Neural progenitor cell (in vitro differentiated cells): ENCODE data around the gene PRSS16. TPM values are rescaled to one million over a fixed set of nuclear protein-coding genes. Genes with fewer than 3 reads are reported as not detected.

Experiments used
- DNase-seq: peaks from one replicate; pipeline ENCODE4 v3.0.0-alpha.2; 2016; ENCODE audit warnings: low spot score
- H2AFZ ChIP-seq: fragments of 200-600 bp; sonication (generic); replicated peaks from 2 replicates; pipeline ENCODE4 v1.6.1; 2016; ENCODE audit warnings: antibody characterized with exemption
- H3F3A ChIP-seq: fragments of 200-600 bp; sonication (generic); 2 replicates; pipeline ENCODE4 v1.6.1; 2016; ENCODE audit warnings: antibody characterized with exemption, low read depth
- H3K27ac ChIP-seq: fragments of 200-600 bp; sonication (generic); 2 replicates; pipeline ENCODE4 v1.5.1; 2016; ENCODE audit warnings: mild to moderate bottlenecking
- H3K27me3 ChIP-seq: fragments of 200-600 bp; sonication (generic); 2 replicates; pipeline ENCODE4 v1.6.1; 2016; ENCODE audit warnings: mild to moderate bottlenecking, moderate library complexity
- H3K36me3 ChIP-seq: fragments of 200-600 bp; sonication (generic); 2 replicates; pipeline ENCODE4 v1.5.1; 2016
- H3K4me1 ChIP-seq: fragments of 200-600 bp; sonication (generic); 2 replicates; pipeline ENCODE4 v1.6.1; 2016; ENCODE audit warnings: mixed run types
- H3K4me2 ChIP-seq: fragments of 200-600 bp; sonication (generic); 2 replicates; pipeline ENCODE4 v1.6.1; 2016
- H3K4me3 ChIP-seq: fragments of 200-600 bp; sonication (generic); 2 replicates; pipeline ENCODE4 v1.5.1; 2016
- H3K79me2 ChIP-seq: fragments of 200-600 bp; sonication (generic); 2 replicates; pipeline ENCODE4 v1.6.1; 2016; ENCODE audit warnings: low read depth
- H3K9ac ChIP-seq: fragments of 200-600 bp; sonication (generic); 2 replicates; pipeline ENCODE4 v1.6.1; 2016
- H3K9me3 ChIP-seq: fragments of 200-600 bp; sonication (generic); 2 replicates; pipeline ENCODE4 v1.5.1; 2016; ENCODE audit warnings: low read depth
- H4K20me1 ChIP-seq: fragments of 200-600 bp; sonication (generic); 2 replicates; pipeline ENCODE4 v1.6.1; 2016; ENCODE audit warnings: low read depth
- H3K27ac Mint-ChIP-seq: 3 replicates; pipeline ENCODE4 v1.8.0; 2021; ENCODE audit warnings: mixed read lengths
- H3K27me3 Mint-ChIP-seq: 2 replicates; pipeline ENCODE4 v1.8.0; 2022; ENCODE audit warnings: low read depth, mild to moderate bottlenecking, inconsistent platforms, moderate library complexity, mixed read lengths; ENCODE audit not compliant: insufficient read depth
- H3K36me3 Mint-ChIP-seq: 3 replicates; pipeline ENCODE4 v1.8.0; 2021; ENCODE audit warnings: mixed read lengths
- H3K4me1 Mint-ChIP-seq: 3 replicates; pipeline ENCODE4 v1.8.0; 2021; ENCODE audit warnings: mixed read lengths
- H3K4me3 Mint-ChIP-seq: 3 replicates; pipeline ENCODE4 v1.8.0; 2021; ENCODE audit warnings: mild to moderate bottlenecking, moderate library complexity, mixed read lengths
- H3K9me3 Mint-ChIP-seq: 3 replicates; pipeline ENCODE4 v1.8.0; 2020; ENCODE audit warnings: mixed read lengths
- CTCF ChIP-seq: fragments of 200-600 bp; sonication (generic); IDR thresholded peaks from 2 replicates; pipeline ENCODE4 v1.5.1; 2017; ENCODE audit warnings: antibody characterized with exemption, mild to moderate bottlenecking
- EZH2 ChIP-seq: fragments of 200-600 bp; sonication (generic); IDR thresholded peaks from 2 replicates; pipeline ENCODE4 v1.6.1; 2017; ENCODE audit warnings: antibody characterized with exemption, mild to moderate bottlenecking, moderate library complexity
- EZH2phosphoT487 ChIP-seq: fragments of 200-600 bp; sonication (generic); IDR thresholded peaks from 2 replicates; pipeline ENCODE4 v1.6.1; 2017; ENCODE audit warnings: antibody characterized with exemption
- total RNA-seq: library from RNA; depleted of rRNA; stranded (reverse); fragments of >200 nt; gene quantifications from 2 replicates; pipeline ENCODE4 v1.2.3, GENCODE V29; 2015; ENCODE audit warnings: low replicate concordance

The PRSS16 gene
- total RNA-seq, 1 donor from 2014 or later: 4.3 TPM

- peaks cover 59% of the 10 kb centered on the region for H3K27me3 Mint-ChIP-seq
- Histone ChIP-seq H3K4me3 (peak overlapping the region; percentile 52), H3K36me3 (no peaks in the 10 kb centered on the region), H3K9ac (no peak overlapping the region), H3F3A (peaks cover 10% of the 10 kb centered on the region), H3K4me1 (peaks cover 22% of the 10 kb centered on the region), H3K79me2 (no peaks in the 10 kb centered on the region), H3K27ac (no peak overlapping the region), H3K9me3 (no peaks in the 10 kb centered on the region), H3K27me3 (peaks cover 98% of the 10 kb centered on the region), H4K20me1 (peaks cover 36% of the 10 kb centered on the region), H3K4me2 (peak overlapping the region; percentile 84), H2AFZ (peak overlapping the region; percentile 23)
- TF ChIP-seq CTCF: no peak
- TF ChIP-seq EZH2: peak; percentile 97
- TF ChIP-seq EZH2phosphoT487: peak; percentile 88
- H3K36me3 Mint-ChIP-seq: peaks cover 1% of the 10 kb centered on the region
- H3K4me3 Mint-ChIP-seq: peak overlapping the region; percentile 87
- peaks cover 39% of the 10 kb centered on the region for H3K4me1 Mint-ChIP-seq
- peak overlapping the region; percentile 12 for H3K27ac Mint-ChIP-seq
- H3K9me3 Mint-ChIP-seq: peaks cover 20% of the 10 kb centered on the region
- peak; percentile 56 for DNase-seq
These were observed 40.9 kb downstream of the PRSS16 start for GRCh38 chr6:27288136-27289044.

GRCh38 chr6:27290065-27290849 is 42.8 kb downstream of the PRSS16 start:
- Histone ChIP-seq H3K79me2 (no peaks in the 10 kb centered on the region), H3K9me3 (no peaks in the 10 kb centered on the region), H3K27me3 (peaks cover 100% of the 10 kb centered on the region), H3F3A (peaks cover 17% of the 10 kb centered on the region), H3K4me1 (peaks cover 16% of the 10 kb centered on the region), H3K4me2 (peak overlapping the region; percentile 69), H3K27ac (no peak overlapping the region), H4K20me1 (peaks cover 47% of the 10 kb centered on the region), H3K9ac (no peak overlapping the region), H3K36me3 (no peaks in the 10 kb centered on the region), H2AFZ (no peak overlapping the region), H3K4me3 (peak overlapping the region; percentile 37)
- H3K4me1 Mint-ChIP-seq: peaks cover 52% of the 10 kb centered on the region
- H3K9me3 Mint-ChIP-seq: peaks cover 15% of the 10 kb centered on the region
- H3K27me3 Mint-ChIP-seq: peaks cover 72% of the 10 kb centered on the region
- no peak for TF ChIP-seq EZH2
- peak; percentile 15 for TF ChIP-seq EZH2phosphoT487
- peaks cover 4% of the 10 kb centered on the region for H3K36me3 Mint-ChIP-seq
- H3K4me3 Mint-ChIP-seq: peak overlapping the region; percentile 83
- peak; percentile 36 for DNase-seq
- H3K27ac Mint-ChIP-seq: no peak overlapping the region

- DNase-seq: peak; percentile 32
- no peak overlapping the region for H3K27ac ChIP-seq
- no peaks in the 10 kb centered on the region for H3K79me2 ChIP-seq
- H4K20me1 ChIP-seq: peaks cover 52% of the 10 kb centered on the region
- Mint-ChIP-seq H3K4me1 (peaks cover 58% of the 10 kb centered on the region), H3K36me3 (peaks cover 4% of the 10 kb centered on the region), H3K4me3 (peak overlapping the region; percentile 83), H3K27ac (no peak overlapping the region), H3K9me3 (peaks cover 14% of the 10 kb centered on the region), H3K27me3 (peaks cover 75% of the 10 kb centered on the region)
- peaks cover 16% of the 10 kb centered on the region for H3K4me1 ChIP-seq
- H3K4me2 ChIP-seq: peak overlapping the region; percentile 69
- H3K36me3 ChIP-seq: no peaks in the 10 kb centered on the region
- TF ChIP-seq CTCF: no peak
- TF ChIP-seq EZH2: peak; percentile 43
- no peak overlapping the region for H3K9ac ChIP-seq
- H3K9me3 ChIP-seq: no peaks in the 10 kb centered on the region
- peak overlapping the region; percentile 37 for H3K4me3 ChIP-seq
- no peak overlapping the region for H2AFZ ChIP-seq
- H3F3A ChIP-seq: peaks cover 18% of the 10 kb centered on the region
- peaks cover 100% of the 10 kb centered on the region for H3K27me3 ChIP-seq
These were observed 43.3 kb downstream of the PRSS16 start for GRCh38 chr6:27290850-27291208.
